ENCODE data around the gene RAI14.
A peak's percentile ranks its signal among the peaks of the same experiment; 100 is the strongest.

RAI14 gene

DNA sequence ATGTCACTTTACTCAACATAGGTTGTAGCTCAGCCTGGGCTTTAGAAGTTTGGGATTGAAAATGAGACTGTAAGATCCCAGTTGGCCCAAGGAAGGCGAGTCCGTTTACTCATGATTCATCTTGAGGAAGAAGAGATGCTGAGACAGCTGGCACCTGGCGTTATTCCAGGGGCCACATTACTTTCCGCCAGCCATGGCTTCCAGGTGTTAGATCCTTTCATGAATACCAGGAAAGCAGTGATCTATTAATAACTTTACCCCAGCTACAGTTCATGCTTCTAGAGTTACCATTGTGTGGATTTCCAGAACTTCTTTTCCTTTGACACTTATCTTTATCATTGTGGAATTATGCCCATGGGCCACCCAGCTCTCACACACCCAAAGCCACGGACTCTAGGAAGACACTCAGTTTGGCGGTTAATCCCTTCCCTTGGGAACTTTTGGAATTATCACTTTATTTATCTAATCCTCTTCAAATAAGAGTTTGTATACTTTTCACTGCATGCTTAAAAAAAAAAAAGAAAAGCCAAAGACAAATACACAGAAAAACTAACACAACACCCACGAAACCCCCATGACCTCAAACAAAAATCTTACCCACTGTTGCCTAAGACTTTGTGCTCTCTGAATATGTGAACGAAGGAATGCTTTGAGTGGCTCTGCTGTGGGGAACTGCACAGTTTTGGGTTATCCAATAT is 26.9 kb downstream of the RAI14 start:
- H3K9me3 Mint-ChIP-seq (ENCODE audit: low read depth) = no peaks in the 10 kb centered on the region
- H3K4me3 Mint-ChIP-seq = no peak overlapping the region
- peaks cover 3% of the 10 kb centered on the region for H3K27me3 Mint-ChIP-seq
- no peaks in the 10 kb centered on the region for H3K4me1 Mint-ChIP-seq (ENCODE audit: low read depth)
- H3K36me3 Mint-ChIP-seq = no peaks in the 10 kb centered on the region
- no peak overlapping the region for H3K27ac Mint-ChIP-seq

DNA sequence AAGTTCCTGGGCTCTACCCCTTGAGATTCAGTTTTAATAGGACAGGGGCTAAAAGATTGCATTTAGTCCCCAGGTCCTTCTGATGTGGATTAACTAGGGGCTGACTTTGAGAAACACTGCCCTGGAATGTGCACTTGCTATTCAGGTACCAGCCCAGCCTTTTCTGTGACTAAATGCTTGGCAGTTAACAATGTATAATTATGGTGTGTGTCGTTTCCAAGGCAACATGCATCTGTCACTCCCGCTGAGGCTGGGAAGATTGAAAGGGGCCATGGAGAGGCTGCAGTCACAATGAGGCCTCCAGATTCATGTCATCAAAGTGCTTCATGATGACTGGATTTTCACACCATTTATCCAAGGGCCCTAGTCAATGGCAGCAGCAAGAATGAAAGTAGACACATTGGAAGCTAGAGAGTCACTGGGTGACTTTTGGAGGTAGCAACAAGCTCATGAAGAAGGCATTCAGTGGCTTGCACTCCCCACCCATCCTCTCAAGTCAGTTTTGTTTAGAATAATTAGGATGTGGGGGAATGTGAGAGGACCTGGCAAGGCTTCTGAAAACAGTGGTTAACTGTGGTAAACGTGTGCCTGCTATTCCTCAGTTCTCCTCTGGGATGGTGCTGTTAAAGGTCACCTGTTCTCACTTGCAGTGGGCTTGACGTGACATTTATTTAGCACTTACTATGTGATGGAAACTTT is 28.3 kb downstream of the RAI14 start:
- H3K27me3 Mint-ChIP-seq = peaks cover 3% of the 10 kb centered on the region
- H3K4me3 Mint-ChIP-seq = no peak overlapping the region
- H3K27ac Mint-ChIP-seq = no peak overlapping the region
- H3K36me3 Mint-ChIP-seq = no peaks in the 10 kb centered on the region
- no peaks in the 10 kb centered on the region for H3K4me1 Mint-ChIP-seq (ENCODE audit: low read depth)
- no peaks in the 10 kb centered on the region for H3K9me3 Mint-ChIP-seq (ENCODE audit: low read depth)

DNA sequence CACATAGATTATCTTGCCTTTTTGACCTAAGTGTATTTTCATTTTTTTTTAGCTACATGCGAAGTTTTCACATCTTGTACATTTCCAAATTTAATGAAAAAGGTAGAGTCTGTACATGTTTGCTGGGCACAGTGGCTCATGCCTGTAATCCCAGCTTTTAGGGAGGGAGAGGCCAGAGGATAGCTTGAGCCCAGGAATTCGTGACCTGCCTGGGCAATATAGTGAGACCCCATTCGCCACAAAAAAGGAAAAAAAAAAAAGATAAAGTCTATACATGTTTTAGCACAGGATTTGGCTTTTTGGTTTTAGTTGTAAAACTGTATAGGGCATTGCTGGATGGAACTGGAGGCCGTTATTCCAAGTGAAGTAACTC is 28.8 kb downstream of the RAI14 start:
- peaks cover 3% of the 10 kb centered on the region for H3K27me3 Mint-ChIP-seq
- no peaks in the 10 kb centered on the region for H3K4me1 Mint-ChIP-seq (ENCODE audit: low read depth)
- H3K36me3 Mint-ChIP-seq = no peaks in the 10 kb centered on the region
- H3K4me3 Mint-ChIP-seq = no peak overlapping the region
- no peaks in the 10 kb centered on the region for H3K9me3 Mint-ChIP-seq (ENCODE audit: low read depth)
- H3K27ac Mint-ChIP-seq = no peak overlapping the region

DNA sequence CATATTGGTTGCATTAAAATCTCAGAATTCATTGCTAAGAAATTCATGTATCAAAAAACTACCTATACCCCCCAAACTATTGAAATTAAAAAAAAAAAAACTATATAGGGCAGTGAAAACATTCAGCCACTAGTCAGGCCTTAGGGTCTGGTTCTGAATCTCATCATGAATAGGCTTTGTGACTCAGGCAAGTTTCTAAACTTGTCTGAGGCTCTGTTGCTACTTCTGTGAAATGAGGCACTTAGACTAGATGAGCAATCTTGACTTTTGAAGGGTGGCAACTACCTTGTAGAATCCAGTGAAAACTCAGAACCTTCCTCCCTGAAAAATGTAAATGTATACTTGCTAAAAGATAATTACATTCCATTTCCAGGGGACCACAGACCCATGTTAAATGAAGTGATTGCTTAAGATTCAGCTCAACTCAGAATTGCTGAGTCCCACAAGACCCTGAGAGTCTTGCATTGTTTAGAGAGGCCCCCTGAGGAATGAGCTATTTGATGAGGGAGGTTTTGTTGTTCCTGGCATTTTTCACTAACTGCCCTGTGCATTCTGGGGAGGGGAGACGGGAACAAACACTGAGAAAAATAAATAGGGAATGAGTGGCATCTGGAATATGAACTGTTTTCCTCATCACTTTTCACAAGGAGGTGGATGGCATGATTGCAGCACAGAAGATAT is 29.5 kb downstream of the RAI14 start:
- Mint-ChIP-seq H3K36me3 (no peaks in the 10 kb centered on the region), H3K27me3 (peaks cover 3% of the 10 kb centered on the region), H3K4me3 (no peak overlapping the region), H3K4me1 (ENCODE audit: low read depth) (no peaks in the 10 kb centered on the region), H3K9me3 (ENCODE audit: low read depth) (no peaks in the 10 kb centered on the region), H3K27ac (no peak overlapping the region)

DNA sequence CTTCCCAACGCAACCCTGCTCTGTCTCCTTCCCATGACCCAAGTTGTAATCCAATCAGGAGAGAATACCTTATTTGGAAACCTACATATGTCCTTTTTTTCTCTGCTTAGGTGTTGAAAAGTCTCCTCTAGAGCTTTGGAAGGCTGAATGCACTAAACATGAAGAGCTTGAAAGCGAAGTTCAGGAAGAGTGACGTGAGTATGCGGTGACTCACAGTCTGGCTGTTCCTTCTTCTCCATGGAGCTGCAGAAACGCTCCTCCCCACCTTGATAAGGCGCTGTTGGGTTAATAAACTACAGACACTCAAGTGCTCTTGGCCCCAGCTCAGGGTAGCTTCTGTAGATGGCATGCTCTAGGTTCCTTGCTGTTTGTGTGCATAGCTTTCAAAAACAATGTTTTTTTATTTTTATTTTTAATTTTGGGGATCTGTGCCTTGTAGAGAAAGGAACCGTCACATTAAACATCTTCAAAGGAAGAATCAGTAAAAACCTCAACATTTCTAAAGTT is 30.7 kb downstream of the RAI14 start:
- Mint-ChIP-seq H3K36me3 (no peaks in the 10 kb centered on the region), H3K9me3 (ENCODE audit: low read depth) (no peaks in the 10 kb centered on the region), H3K27me3 (peaks cover 3% of the 10 kb centered on the region), H3K4me1 (ENCODE audit: low read depth) (no peaks in the 10 kb centered on the region), H3K4me3 (no peak overlapping the region), H3K27ac (no peak overlapping the region)

DNA sequence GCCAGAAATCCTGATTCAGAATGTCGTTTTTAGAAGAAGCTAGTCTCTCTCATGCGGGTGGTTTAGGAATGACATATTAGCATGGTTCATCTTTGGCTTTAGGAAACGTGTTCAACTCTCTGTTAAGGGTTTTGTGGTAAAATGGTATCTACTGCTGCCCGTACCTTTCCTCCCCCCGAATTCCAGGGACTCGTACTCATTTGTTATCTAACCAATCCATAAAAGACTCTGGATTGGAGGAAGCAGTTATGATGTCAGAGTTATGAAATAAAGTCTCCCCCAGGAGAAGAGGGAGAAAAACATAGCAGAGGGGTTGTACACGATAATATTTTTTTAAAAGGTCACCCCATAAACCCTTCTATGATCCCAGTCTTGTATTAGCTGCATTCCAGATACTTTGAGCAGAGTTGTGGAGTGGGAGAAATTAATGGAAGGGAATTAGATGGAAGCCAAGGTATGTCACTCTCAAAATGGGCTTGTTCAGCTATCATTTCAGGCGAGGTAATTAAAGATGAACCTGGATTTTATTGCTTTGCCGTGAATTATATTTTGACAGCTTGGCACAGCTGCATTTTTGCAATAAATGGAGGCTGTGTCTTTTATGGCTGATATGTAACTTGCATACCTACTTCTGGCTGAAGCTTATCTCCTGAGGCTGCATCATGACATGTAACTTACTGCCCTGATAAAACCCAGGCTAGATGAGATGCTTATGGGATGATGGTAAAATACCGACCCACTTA is 31.3 kb downstream of the RAI14 start:
- Mint-ChIP-seq H3K27ac (no peak overlapping the region), H3K9me3 (ENCODE audit: low read depth) (no peaks in the 10 kb centered on the region), H3K4me3 (no peak overlapping the region), H3K4me1 (ENCODE audit: low read depth) (no peaks in the 10 kb centered on the region), H3K27me3 (peaks cover 3% of the 10 kb centered on the region), H3K36me3 (no peaks in the 10 kb centered on the region)

DNA sequence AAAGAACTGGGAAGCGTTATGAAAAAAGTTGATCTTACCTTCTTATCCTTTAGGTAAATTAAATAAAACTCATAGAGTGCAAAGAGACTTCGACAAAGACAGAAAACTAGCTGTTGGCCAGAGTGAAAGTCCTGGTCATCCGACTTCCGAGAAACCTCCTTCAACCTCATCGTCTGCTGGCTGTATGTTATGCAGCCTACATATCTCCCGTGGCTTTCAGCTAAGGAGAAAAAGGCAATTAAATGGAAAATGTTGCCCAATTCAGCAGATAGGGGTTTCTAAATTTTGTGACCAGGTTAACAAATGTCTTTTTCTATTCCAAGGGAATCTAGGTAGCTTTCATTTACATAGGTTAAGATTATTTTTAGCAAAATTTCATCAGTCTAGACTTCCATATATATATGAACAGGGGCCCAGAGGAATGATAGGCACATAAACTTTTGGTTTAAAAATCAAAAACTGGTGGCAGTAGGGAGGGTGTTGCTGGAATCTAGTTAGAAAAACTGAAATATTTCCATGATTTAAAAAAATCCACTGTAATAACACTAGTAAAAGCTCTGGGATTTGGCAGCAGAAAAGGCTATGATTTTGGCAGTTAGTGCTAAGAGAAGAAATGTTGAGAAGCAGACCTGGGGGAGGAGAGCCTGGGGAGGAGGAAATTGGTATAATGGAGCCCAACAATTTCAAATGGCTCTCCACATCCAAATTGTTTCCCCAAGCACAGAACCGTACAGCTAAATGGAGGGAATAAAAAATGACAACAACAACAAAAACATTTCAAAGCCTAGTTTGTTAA is 32.1 kb downstream of the RAI14 start:
- Mint-ChIP-seq H3K9me3 (ENCODE audit: low read depth) (no peaks in the 10 kb centered on the region), H3K27me3 (peaks cover 3% of the 10 kb centered on the region), H3K27ac (no peak overlapping the region), H3K4me1 (ENCODE audit: low read depth) (no peaks in the 10 kb centered on the region), H3K4me3 (no peak overlapping the region), H3K36me3 (no peaks in the 10 kb centered on the region)

DNA sequence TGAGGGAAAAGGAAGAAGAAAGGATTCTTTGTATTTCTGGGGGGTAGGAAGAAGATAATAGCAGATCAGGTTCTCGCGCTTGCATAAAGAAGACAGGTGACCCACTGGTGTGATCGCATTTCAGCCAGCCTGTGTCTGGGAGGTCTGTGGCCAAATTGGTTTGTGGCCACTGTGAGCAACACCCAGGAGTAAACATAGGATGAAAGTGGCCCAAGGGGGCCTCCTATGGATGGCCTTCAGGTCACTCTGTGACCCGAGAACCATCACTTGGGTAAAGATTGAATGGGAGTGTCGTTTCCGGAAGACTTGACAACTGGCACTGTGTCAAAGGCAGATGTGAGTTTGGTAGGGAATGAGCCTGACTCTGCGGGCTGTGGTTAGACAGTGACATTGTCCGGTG is 34.2 kb downstream of the RAI14 start:
- Mint-ChIP-seq H3K9me3 (ENCODE audit: low read depth) (no peaks in the 10 kb centered on the region), H3K27me3 (peaks cover 3% of the 10 kb centered on the region), H3K27ac (no peak overlapping the region), H3K4me3 (no peak overlapping the region), H3K36me3 (no peaks in the 10 kb centered on the region), H3K4me1 (ENCODE audit: low read depth) (peaks cover 13% of the 10 kb centered on the region)

DNA sequence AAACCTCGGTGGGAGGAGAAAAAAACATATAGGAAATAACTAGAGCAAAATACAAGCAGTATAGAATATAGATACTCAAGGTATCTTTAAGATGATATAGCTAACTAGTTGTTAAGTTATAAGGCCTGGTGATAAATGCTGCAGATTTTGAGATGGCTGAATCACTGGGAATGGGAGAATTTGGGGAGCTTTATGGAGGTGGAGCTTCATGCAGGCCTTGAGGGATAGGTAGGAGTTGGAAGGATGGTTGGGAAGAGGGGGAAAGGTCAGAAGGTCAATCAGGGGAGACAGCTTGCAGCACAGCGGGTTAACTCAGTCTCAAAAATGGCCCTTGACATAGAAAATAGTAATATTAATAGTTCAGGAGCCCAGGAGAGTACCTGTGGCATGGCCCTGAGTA is 34.8 kb downstream of the RAI14 start:
- Mint-ChIP-seq H3K27me3 (peaks cover 2% of the 10 kb centered on the region), H3K9me3 (ENCODE audit: low read depth) (no peaks in the 10 kb centered on the region), H3K27ac (no peak overlapping the region), H3K4me3 (no peak overlapping the region), H3K36me3 (no peaks in the 10 kb centered on the region), H3K4me1 (ENCODE audit: low read depth) (peaks cover 13% of the 10 kb centered on the region)

DNA sequence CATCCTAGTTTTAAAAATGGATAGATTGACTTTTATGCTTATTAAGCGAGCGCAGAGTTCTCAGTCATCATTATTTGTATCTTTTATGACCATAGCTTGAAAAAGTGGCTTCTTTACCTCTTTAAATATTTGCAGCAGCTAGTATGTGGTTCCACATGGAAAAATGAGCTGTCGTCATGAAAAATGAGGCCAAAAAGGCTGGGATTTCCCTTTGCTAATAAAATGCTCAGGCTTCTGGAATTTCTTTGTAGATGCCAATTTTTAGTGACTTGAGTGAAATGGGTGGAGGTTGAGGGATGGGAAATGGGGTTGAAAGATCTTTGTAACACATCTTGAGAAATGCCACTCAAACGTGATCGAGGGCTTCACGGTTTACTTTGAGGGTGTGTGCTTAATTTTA is 35.2 kb downstream of the RAI14 start:
- no peaks in the 10 kb centered on the region for H3K9me3 Mint-ChIP-seq (ENCODE audit: low read depth)
- H3K4me3 Mint-ChIP-seq = no peak overlapping the region
- no peaks in the 10 kb centered on the region for H3K27me3 Mint-ChIP-seq
- no peaks in the 10 kb centered on the region for H3K36me3 Mint-ChIP-seq
- no peak overlapping the region for H3K27ac Mint-ChIP-seq
- peaks cover 13% of the 10 kb centered on the region for H3K4me1 Mint-ChIP-seq (ENCODE audit: low read depth)

DNA sequence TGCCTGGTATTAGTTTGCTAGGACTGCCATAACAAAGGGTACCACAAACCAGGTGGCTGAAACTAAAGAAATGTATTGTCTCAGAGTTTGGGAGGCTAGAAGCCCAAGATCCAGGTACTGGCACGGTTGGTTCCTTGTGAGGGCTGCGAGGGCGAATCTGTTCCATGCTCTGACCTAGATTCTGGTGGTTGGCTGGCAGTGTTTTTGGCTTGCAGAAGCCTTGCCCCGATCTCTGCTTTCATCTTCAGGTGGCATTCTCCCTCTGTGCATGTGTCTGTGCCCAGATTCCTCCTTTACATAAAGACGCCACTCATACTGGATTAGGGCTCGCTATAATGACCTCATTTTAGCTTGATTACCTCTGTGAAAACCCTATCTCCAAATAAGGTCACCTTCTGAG is 36.7 kb downstream of the RAI14 start:
- no peaks in the 10 kb centered on the region for H3K27me3 Mint-ChIP-seq
- H3K4me3 Mint-ChIP-seq = no peak overlapping the region
- H3K4me1 Mint-ChIP-seq (ENCODE audit: low read depth) = peaks cover 13% of the 10 kb centered on the region
- H3K36me3 Mint-ChIP-seq = no peaks in the 10 kb centered on the region
- H3K9me3 Mint-ChIP-seq (ENCODE audit: low read depth) = no peaks in the 10 kb centered on the region
- no peak overlapping the region for H3K27ac Mint-ChIP-seq

DNA sequence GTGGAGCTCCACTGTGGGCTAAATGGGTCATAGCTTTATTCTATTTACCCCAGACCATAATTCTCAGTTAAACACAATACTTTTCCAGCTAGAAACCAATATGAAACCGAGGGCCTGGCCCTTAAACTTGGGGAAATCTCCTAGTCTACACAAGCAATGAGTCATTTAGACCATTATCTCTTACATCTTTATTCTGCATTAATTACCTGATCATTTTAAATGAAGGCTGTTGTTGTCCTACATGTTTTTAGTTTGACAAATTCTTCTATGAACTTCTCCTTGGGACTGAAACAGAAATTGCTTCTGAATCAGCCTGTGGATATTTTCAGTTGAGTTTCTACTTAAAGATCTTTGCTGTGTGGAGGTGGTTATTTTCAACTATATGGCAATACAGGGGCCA is 37.9 kb downstream of the RAI14 start:
- H3K27ac Mint-ChIP-seq = no peak overlapping the region
- H3K4me1 Mint-ChIP-seq (ENCODE audit: low read depth) = peaks cover 13% of the 10 kb centered on the region

DNA sequence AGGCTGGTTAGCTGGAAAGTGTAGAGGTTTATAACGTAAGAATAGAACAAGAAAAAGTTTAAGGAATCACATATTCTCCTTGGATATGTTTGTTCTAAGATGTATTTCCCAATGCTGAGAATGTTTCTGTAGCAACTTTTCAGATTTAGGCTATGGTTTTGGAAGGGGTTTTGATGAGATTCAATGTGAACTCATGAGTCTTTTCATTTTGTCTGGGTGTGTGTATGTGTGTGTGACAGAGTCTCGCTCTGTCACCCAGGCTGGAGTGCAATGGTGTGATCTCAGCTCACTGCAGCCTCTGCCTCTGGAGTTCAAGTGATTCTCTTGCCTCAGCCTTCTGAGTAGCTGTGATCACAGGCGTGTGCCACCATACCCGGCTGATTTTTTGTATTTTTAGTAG is 38.6 kb downstream of the RAI14 start:
- no peak overlapping the region for H3K4me3 Mint-ChIP-seq
- H3K9me3 Mint-ChIP-seq (ENCODE audit: low read depth) = no peaks in the 10 kb centered on the region
- H3K4me1 Mint-ChIP-seq (ENCODE audit: low read depth) = peaks cover 13% of the 10 kb centered on the region
- no peaks in the 10 kb centered on the region for H3K27me3 Mint-ChIP-seq
- no peaks in the 10 kb centered on the region for H3K36me3 Mint-ChIP-seq
- H3K27ac Mint-ChIP-seq = peak overlapping the region; percentile 30

More for the DNA sequence above, 37.9 kb downstream of the RAI14 start:
- no peaks in the 10 kb centered on the region for H3K27me3 Mint-ChIP-seq
- no peaks in the 10 kb centered on the region for H3K9me3 Mint-ChIP-seq (ENCODE audit: low read depth)
- no peak overlapping the region for H3K4me3 Mint-ChIP-seq
- no peaks in the 10 kb centered on the region for H3K36me3 Mint-ChIP-seq

DNA sequence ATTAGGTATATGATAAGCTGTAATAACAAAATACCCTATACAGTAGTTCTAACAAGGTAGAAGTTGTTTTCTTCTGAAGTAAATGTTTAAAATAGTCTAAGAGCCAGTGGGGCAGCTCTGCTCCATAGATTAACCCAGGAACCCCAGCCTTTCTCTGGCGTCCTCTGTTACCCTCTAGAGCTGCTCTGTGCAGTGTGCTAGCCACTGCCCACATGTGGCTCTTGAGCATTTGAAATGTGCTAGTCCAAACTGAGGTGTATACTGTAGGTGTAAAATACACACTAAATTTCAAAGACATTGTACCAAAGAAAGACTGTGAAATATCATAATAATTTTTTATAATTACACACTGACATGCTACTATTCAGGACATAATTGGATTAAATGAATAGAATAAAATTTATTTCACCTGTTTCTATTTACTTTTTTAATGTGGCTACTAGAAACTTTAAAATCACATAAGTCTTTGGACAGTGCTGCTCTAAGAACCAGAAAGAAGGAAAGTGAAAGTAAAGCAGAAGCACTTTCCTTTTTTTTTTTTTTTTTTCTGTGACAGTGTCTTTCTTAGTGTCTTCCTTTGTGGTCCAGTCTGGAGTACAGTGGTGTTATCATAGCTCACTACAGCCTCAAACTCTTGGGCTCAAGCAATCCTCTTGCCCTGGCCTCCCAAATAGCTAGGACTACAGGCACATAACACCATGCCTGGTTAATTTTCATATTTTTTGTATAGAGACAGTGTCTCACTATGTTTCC is 39.3 kb downstream of the RAI14 start:
- Mint-ChIP-seq H3K4me1 (ENCODE audit: low read depth) (peaks cover 13% of the 10 kb centered on the region), H3K27ac (no peak overlapping the region), H3K9me3 (ENCODE audit: low read depth) (no peaks in the 10 kb centered on the region), H3K27me3 (no peaks in the 10 kb centered on the region), H3K36me3 (no peaks in the 10 kb centered on the region), H3K4me3 (no peak overlapping the region)
